Spleen (tissue), 11 donors: ENCODE data around the gene PHKG1. TPM values are rescaled to one million over a fixed set of nuclear protein-coding genes. Genes with fewer than 3 reads are reported as not detected.
"Not testable (repeated sequence)": the region's sequence is repeated elsewhere in the genome, so short reads cannot be mapped to it uniquely, and the experiment has no call there.

Experiments
- DNase-seq: peaks from one replicate; pipeline ENCODE4 v3.0.0-alpha.2; 2020
- H3K27ac ChIP-seq, 8 donors: fragments of 200-600 bp; sonication (generic) in 7 of 8; 1 replicate in 4 of 8; 2 replicates in 4 of 8; pipeline versions ENCODE4 v1.5.0 to v1.8.0; 2016 to 2021; ENCODE audit warnings: inconsistent platforms in 4 of 8, mild to moderate bottlenecking in 4 of 8, moderate library complexity in 1 of 8
- H3K27me3 ChIP-seq, 7 donors: fragments of 200-600 bp; sonication (generic) in 6 of 7; replicated peaks in 1 of 7; 1 replicate in 4 of 7; 2 replicates in 3 of 7; pipeline versions ENCODE4 v1.5.0 to v1.8.0; 2016 to 2021; ENCODE audit warnings: inconsistent platforms in 3 of 7, mild to moderate bottlenecking in 1 of 7
- H3K36me3 ChIP-seq, 6 donors: fragments of 200-600 bp; sonication (generic) in 5 of 6; 1 replicate in 4 of 6; 2 replicates in 2 of 6; pipeline versions ENCODE4 v1.5.0 to v1.8.0; 2016 to 2021; ENCODE audit warnings: inconsistent platforms in 2 of 6
- H3K4me1 ChIP-seq, 6 donors: fragments of 200-600 bp; sonication (generic) in 5 of 6; 1 replicate in 3 of 6; 2 replicates in 3 of 6; pipeline versions ENCODE4 v1.5.0 to v1.8.0; 2016 to 2021; ENCODE audit warnings: inconsistent platforms in 3 of 6
- H3K4me3 ChIP-seq, 8 donors: fragments of 200-600 bp; sonication (generic) in 7 of 8; 1 replicate in 4 of 8; 2 replicates in 4 of 8; pipeline versions ENCODE4 v1.5.0 to v1.8.0; 2016 to 2021; ENCODE audit warnings: inconsistent platforms in 4 of 8, mild to moderate bottlenecking in 4 of 8, moderate library complexity in 2 of 8
- H3K9me3 ChIP-seq, 8 donors: fragments of 200-600 bp; sonication (generic) in 7 of 8; 1 replicate in 4 of 8; 2 replicates in 4 of 8; pipeline versions ENCODE4 v1.5.0 to v1.8.0; 2016 to 2021; ENCODE audit warnings: inconsistent platforms in 4 of 8
- POLR2A ChIP-seq, 3 donors: fragments of 450-650 bp; IDR thresholded peaks; one replicate each; pipeline ENCODE4 v1.5.1; 2017; ENCODE audit warnings: antibody characterized with exemption in 3 of 3, mild to moderate bottlenecking in 1 of 3
- POLR2AphosphoS5 ChIP-seq, 3 donors: sonication (generic); formaldehyde crosslinking; IDR thresholded peaks; one replicate each; pipeline ENCODE4 v1.5.1; 2017; ENCODE audit warnings: antibody characterized with exemption in 3 of 3
- WGBS, 5 donors: extraction: QIAGEN DNeasy Blood & Tissue Kit in 3 of 5; methylation state at CpG; one replicate each; pipeline versions ENCODE4 v1.1.5 to v1.1.7; 2013 to 2018; 5-methylcytosine and 5-hydroxymethylcytosine counted together
- intact Hi-C: fragments of 100-400 bp; cut with DNase I; formaldehyde crosslinking; loops from one replicate; pipeline ENCODE4 v1.15.0; 2023; ENCODE audit warnings: low total_unique reads
- polyA plus RNA-seq, 3 donors: library from polyadenylated mRNA; stranded (reverse); fragments of 200-250 nt; gene quantifications; one replicate each; pipeline ENCODE4 v1.2.1, GENCODE V29; 2013
- total RNA-seq, 7 donors: library from RNA; depleted of rRNA in 3 of 7; stranded (reverse); fragments of >200 nt in 3 of 7; fragmentation: NEBNext Ultra II Directional in 4 of 7; extraction: Animal tissue kit (Norgen Biotek cat#: 25700) in 4 of 7; gene quantifications; one replicate each; pipeline versions ENCODE4 v1.1.0 to v1.2.1, GENCODE V29; 2016 to 2021
- TF ChIP-seq, protein P1 (sequence below), 11 experiments: fragments of 200-600 bp in 7 of 11; fragments of 450-650 bp in 4 of 11; sonication (generic) in 4 of 11; IDR thresholded peaks in 8 of 11; conservative IDR thresholded peaks in 3 of 11; 1 replicate in 7 of 11; 2 replicates in 4 of 11; pipeline versions ENCODE4 v1.4.0 to v1.8.0; 2016 to 2021; ENCODE audit warnings: antibody characterized with exemption in 11 of 11, inconsistent platforms in 4 of 11, mild to moderate bottlenecking in 1 of 11
- donor health status: healthy with polysubstance abuse.
- donor health status: DM: no; HTN: no; CAD: no; lungs with moderate emphysema.
- donor health status: DM: no; HTN: no; CAD: no.
- donor health status: Bipolar disorder and iron deficiency.
- donor health status: healthy.
- donor health status: DM: no; HTN: no; CAD: no.
- donor health status: DM: yes; HTN: yes; CAD: no.

The PHKG1 gene
- total and polyA plus RNA-seq, 10 donors, result 0.86 to 3.4 (median 1.2) TPM; not detected in 1

DNA sequence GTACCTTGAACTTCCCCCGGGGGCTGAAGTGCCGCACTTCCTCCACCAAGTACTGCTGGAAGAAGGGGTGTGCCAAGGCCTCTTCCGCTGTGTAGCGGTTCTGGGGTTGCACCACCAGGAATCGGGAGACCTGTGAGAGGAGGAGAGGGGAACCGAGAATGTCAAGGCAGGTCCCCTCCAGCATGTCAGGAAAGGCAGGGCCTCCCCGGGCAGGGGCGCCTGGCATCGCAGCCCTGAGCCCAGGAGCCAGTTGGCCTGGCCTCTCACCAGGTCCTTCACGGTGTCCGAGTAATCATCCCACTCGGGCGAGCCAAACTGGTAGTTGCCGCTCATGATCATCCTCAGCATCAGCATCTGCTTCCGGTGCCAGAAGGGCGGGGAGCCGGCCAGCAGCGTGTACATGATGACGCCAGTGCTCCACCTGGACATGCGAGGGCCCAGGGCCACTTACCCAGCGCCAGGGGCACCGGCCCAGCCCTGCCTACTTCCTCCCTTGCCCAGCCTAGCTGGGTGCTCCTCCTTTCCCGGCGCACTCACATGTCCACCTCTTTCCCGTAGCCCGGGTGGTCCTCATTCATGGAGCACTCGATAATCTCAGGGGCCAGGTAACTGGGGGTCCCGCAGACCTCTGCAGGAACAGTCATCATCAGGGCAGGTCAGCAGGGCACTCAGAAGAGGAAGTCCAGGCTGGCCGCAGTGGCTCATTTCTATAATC is 11.0 kb downstream of the PHKG1 start:
- 72 to 89% (median 83%) methylated on average over 21 to 29 of the region's 29 CpGs for WGBS, 5 donors
- peaks cover 0 to 84% (median 29%) of the 10 kb centered on the region in 6 donors for H3K36me3 ChIP-seq
- peaks cover 0 to 35% (median 5%) of the 10 kb centered on the region in 6 donors for H3K4me1 ChIP-seq
- intact Hi-C loops, result no loop called here
- no peak overlapping the region for H3K4me3 ChIP-seq
- no peaks in the 10 kb centered on the region for H3K9me3 ChIP-seq
- no peak for TF ChIP-seq POLR2A (IDR thresholded peaks at IDR 0.05)
- TF ChIP-seq, protein P1, sequence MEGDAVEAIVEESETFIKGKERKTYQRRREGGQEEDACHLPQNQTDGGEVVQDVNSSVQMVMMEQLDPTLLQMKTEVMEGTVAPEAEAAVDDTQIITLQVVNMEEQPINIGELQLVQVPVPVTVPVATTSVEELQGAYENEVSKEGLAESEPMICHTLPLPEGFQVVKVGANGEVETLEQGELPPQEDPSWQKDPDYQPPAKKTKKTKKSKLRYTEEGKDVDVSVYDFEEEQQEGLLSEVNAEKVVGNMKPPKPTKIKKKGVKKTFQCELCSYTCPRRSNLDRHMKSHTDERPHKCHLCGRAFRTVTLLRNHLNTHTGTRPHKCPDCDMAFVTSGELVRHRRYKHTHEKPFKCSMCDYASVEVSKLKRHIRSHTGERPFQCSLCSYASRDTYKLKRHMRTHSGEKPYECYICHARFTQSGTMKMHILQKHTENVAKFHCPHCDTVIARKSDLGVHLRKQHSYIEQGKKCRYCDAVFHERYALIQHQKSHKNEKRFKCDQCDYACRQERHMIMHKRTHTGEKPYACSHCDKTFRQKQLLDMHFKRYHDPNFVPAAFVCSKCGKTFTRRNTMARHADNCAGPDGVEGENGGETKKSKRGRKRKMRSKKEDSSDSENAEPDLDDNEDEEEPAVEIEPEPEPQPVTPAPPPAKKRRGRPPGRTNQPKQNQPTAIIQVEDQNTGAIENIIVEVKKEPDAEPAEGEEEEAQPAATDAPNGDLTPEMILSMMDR (IDR thresholded peaks at IDR 0.05 in 8 of 11, conservative IDR thresholded peaks at IDR 0.05 in 3 of 11), result no peak
- peak in 1 of 3 donors; percentile 62 for TF ChIP-seq POLR2AphosphoS5 (IDR thresholded peaks at IDR 0.05)
- H3K27ac ChIP-seq, result no peak overlapping the region
- DNase-seq, result peak; percentile 68
- H3K27me3 ChIP-seq, result no peaks in the 10 kb centered on the region

DNA sequence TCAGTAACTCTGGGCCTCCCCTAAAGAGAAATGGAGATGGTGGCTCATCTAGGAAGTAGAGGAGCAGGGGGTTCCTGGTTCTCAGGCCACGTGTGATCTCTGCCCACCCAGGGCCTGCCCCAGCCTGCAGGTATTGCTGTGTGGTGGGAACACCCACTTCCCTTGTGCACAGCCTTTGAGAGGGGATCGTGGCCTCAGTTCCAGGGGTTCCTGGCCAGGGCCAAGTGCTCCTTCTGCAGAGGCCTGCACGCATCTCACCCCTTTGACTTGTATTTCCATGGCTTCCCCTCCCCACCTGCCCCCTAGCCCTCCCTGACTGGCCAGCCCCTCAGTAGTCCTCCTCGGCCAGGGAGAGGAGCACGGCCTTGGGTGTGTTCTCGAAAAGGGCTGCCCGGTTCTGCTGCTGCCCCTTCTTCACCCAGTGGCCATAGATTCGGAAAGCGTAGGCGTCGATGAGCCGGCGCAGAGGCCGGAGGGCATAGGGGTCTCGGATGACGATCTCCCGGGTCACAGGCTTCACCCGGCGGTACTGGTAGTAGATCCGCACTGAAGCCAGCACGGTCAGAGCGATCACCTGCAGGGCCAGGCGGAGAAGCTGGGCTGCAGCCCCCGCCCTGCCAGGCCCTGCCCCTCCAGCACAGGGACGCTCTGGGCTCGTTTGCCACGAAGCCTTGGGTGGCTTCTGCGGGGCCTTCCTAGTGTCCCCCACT is 11.9 kb downstream of the PHKG1 start:
- peaks cover 0 to 84% (median 33%) of the 10 kb centered on the region in 6 donors for H3K36me3 ChIP-seq

DNA sequence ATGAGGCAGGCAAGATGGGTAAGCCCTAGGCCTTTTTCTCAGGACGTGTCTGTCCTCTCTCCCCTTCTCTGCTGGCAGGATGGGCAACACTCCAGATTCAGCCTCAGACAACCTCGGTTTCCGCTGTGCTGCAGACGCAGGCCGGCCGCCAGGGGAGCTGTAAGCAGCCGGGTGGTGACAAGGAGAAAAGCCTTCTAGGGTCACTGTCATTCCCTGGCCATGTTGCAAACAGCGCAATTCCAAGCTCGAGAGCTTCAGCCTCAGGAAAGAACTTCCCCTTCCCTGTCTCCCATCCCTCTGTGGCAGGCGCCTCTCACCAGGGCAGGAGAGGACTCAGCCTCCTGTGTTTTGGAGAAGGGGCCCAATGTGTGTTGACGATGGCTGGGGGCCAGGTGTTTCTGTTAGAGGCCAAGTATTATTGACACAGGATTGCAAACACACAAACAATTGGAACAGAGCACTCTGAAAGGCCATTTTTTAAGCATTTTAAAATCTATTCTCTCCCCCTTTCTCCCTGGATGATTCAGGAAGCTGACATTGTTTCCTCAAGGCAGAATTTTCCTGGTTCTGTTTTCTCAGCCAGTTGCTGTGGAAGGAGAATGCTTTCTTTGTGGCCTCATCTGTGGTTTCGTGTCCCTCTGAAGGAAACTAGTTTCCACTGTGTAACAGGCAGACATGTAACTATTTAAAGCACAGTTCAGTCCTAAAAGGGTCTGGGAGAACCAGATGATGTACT is 13.1 kb downstream of the PHKG1 start:
- WGBS, 5 donors, result 67 to 87% (median 69%) methylated on average over 8 to 12 of the region's 12 CpGs
- H3K4me1 ChIP-seq, result peaks cover 0 to 36% (median 5%) of the 10 kb centered on the region in 6 donors

More for the DNA sequence above, 11.9 kb downstream of the PHKG1 start:
- peak; percentile 72 for DNase-seq
- H3K27me3 ChIP-seq, intact Hi-C loops, H3K4me3 ChIP-seq, H3K27ac ChIP-seq, H3K9me3 ChIP-seq: not testable (repeated sequence)
- H3K4me1 ChIP-seq, result peaks cover 0 to 35% (median 5%) of the 10 kb centered on the region in 6 donors
- 90 to 92% (median 90%) methylated on average over 18 to 28 of the region's 28 CpGs for WGBS, 5 donors

DNA sequence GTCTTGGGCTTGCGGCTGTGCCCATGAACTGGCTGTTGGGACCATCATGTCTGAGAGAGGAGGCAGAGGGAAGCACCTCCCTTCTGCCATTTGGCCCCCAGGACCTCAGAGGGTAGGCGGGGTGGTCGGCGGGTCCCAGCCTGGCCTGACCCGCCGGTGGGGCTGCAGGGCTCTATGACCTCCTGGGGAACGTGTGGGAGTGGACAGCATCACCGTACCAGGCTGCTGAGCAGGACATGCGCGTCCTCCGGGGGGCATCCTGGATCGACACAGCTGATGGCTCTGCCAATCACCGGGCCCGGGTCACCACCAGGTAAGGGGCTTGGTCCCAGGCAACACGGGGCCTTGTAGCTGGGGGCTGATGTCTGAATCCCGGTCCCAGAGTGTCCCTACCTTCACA is 14.6 kb downstream of the PHKG1 start:
- Histone ChIP-seq H3K27ac (no peak overlapping the region), H3K36me3 (peaks cover 0 to 76% (median 33%) of the 10 kb centered on the region in 6 donors), H3K27me3 (no peaks in the 10 kb centered on the region), H3K9me3 (no peaks in the 10 kb centered on the region), H3K4me3 (no peak overlapping the region), H3K4me1 (peaks cover 0 to 40% (median 4%) of the 10 kb centered on the region in 6 donors)
- intact Hi-C loops, result loop anchor here (10.0 kb wide), 1 partner anchor 433 kb away; no protein-coding TSS in a partner anchor
- WGBS, 5 donors, result 95 to 100% (median 96%) methylated on average over 3 to 16 of the region's 16 CpGs
- TF ChIP-seq POLR2A (IDR thresholded peaks at IDR 0.05) (no peak), POLR2AphosphoS5 (IDR thresholded peaks at IDR 0.05) (peak in 1 of 3 donors; percentile 64)
- TF ChIP-seq, protein P1 (IDR thresholded peaks at IDR 0.05 in 8 of 11, conservative IDR thresholded peaks at IDR 0.05 in 3 of 11), result no peak
- peak; percentile 75 for DNase-seq

More for the DNA sequence above, 13.1 kb downstream of the PHKG1 start:
- TF ChIP-seq, protein P1 (IDR thresholded peaks at IDR 0.05 in 8 of 11, conservative IDR thresholded peaks at IDR 0.05 in 3 of 11), result peak in 5 of 11 experiments; percentile 20 to 60 (median 42)
- TF ChIP-seq POLR2A (IDR thresholded peaks at IDR 0.05) (no peak), POLR2AphosphoS5 (IDR thresholded peaks at IDR 0.05) (peak; percentile 14 to 65 (median 56))
- Histone ChIP-seq H3K27me3 (no peaks in the 10 kb centered on the region), H3K36me3 (peaks cover 0 to 71% (median 33%) of the 10 kb centered on the region in 6 donors), H3K9me3 (no peaks in the 10 kb centered on the region), H3K27ac (peak overlapping the region in 4 of 8 donors; percentile 15 to 39 (median 25)), H3K4me3 (no peak overlapping the region)
- peak; percentile 74 for DNase-seq
- intact Hi-C loops, result loop anchor here (10.0 kb wide), 1 partner anchor 435 kb away; no protein-coding TSS in a partner anchor
